AG04450 (cell line): ENCODE data around the gene CPNE4. TPM values are rescaled to one million over a fixed set of nuclear protein-coding genes. Genes with fewer than 3 reads are reported as not detected.

Experiments used
- CTCF ChIA-PET: fragments of 300-600, 350-600 bp; formaldehyde crosslinking; extraction: SDS; loops from one replicate; lab custom pipeline; 2022; ENCODE audit warnings: antibody characterized with exemption, inconsistent platforms; lab: Charles Lee
- POLR2A ChIA-PET: fragments of 350-600 bp; formaldehyde crosslinking; extraction: SDS; loops from one replicate; lab custom pipeline; 2021; ENCODE audit warnings: antibody characterized with exemption, inconsistent platforms; lab: Yijun Ruan, JAX
- DNase-seq: peaks from one replicate; pipeline ENCODE4 v3.0.0-alpha.2; 2011; ENCODE audit warnings: low read depth, low spot score
- H3K27ac ChIP-seq: one replicate; pipeline ENCODE4 v1.5.1; 2012; ENCODE audit warnings: low read depth, low read length, control low read depth
- H3K27me3 ChIP-seq: one replicate; pipeline ENCODE4 v1.6.0; 2012; ENCODE audit warnings: low read length; ENCODE audit not compliant: control insufficient read depth, insufficient read depth
- H3K4me3 ChIP-seq: 2 replicates; pipeline ENCODE4 v1.5.1; 2011; ENCODE audit warnings: mild to moderate bottlenecking, low read depth, low read length, control low read depth
- H3K9me3 ChIP-seq: 2 replicates; pipeline ENCODE4 v1.5.1; 2012; ENCODE audit warnings: low read length; ENCODE audit not compliant: control insufficient read depth, insufficient read depth
- CTCF ChIP-seq: IDR thresholded peaks from 2 replicates; pipeline ENCODE4 v1.5.1; 2011; ENCODE audit warnings: low read depth, low read length, control low read depth, inconsistent platforms
- polyA plus RNA-seq: library from polyadenylated mRNA; depleted of rRNA; stranded (reverse); fragments of >200 nt; gene quantifications from 2 replicates; pipeline ENCODE4 v1.2.3, GENCODE V29; 2011

The CPNE4 gene
- polyA plus RNA-seq, 1 experiment = not detected

GRCh38 chr3:132073771-132074170, 39.0 kb upstream of the CPNE4 start:
- POLR2A ChIA-PET = no interaction called here

GRCh38 chr3:132071043-132071442, 36.2 kb upstream of the CPNE4 start:
- TF ChIP-seq CTCF = no peak
- DNase-seq = no peak
- CTCF ChIA-PET = no interaction called here
- Histone ChIP-seq H3K4me3 (no peak overlapping the region), H3K9me3 (no peaks in the 10 kb centered on the region), H3K27ac (no peak overlapping the region), H3K27me3 (peaks cover 3% of the 10 kb centered on the region)
- POLR2A ChIA-PET = no interaction called here

More at GRCh38 chr3:132073771-132074170, 39.0 kb upstream of the CPNE4 start:
- TF ChIP-seq CTCF = no peak
- H3K27me3 ChIP-seq = no peaks in the 10 kb centered on the region
- CTCF ChIA-PET = interaction anchor here (1.0 to 1.2 kb wide), 2 partner anchors 44 to 106 kb away, joined by 3 to 4 read pairs; no protein-coding TSS in a partner anchor
- no peak for DNase-seq
- H3K27ac ChIP-seq = no peak overlapping the region
- H3K4me3 ChIP-seq = no peak overlapping the region
- no peaks in the 10 kb centered on the region for H3K9me3 ChIP-seq

GRCh38 chr3:132064114-132064513, 29.3 kb upstream of the CPNE4 start:
- Histone ChIP-seq H3K27ac (no peak overlapping the region), H3K9me3 (no peaks in the 10 kb centered on the region), H3K27me3 (peaks cover 3% of the 10 kb centered on the region), H3K4me3 (no peak overlapping the region)
- CTCF ChIA-PET = no interaction called here
- POLR2A ChIA-PET = no interaction called here
- TF ChIP-seq CTCF = no peak
- DNase-seq = no peak

GRCh38 chr3:132062535-132062934, 27.7 kb upstream of the CPNE4 start:
- no peak for TF ChIP-seq CTCF
- H3K27ac ChIP-seq = no peak overlapping the region
- CTCF ChIA-PET = no interaction called here
- DNase-seq = no peak
- no peaks in the 10 kb centered on the region for H3K9me3 ChIP-seq
- POLR2A ChIA-PET = no interaction called here
- no peak overlapping the region for H3K4me3 ChIP-seq
- peaks cover 3% of the 10 kb centered on the region for H3K27me3 ChIP-seq

- no peak overlapping the region for H3K4me3 ChIP-seq
- no peak for DNase-seq
- no peak for TF ChIP-seq CTCF
- no peaks in the 10 kb centered on the region for H3K27me3 ChIP-seq
- POLR2A ChIA-PET = no interaction called here
- no peaks in the 10 kb centered on the region for H3K9me3 ChIP-seq
- H3K27ac ChIP-seq = no peak overlapping the region
- CTCF ChIA-PET = no interaction called here
These were observed 21.1 kb upstream of the CPNE4 start for GRCh38 chr3:132055872-132056271.
